Large intestine (tissue), 12 donors: ENCODE results near the gene SRA1. TPM values are rescaled to one million over a fixed set of nuclear protein-coding genes. Genes with fewer than 3 reads are reported as not detected.
"Not testable (repeated sequence)": the region's sequence is repeated elsewhere in the genome, so short reads cannot be mapped to it uniquely, and the experiment has no call there.

Experiments
- DNase-seq, 2 donors: peaks; one replicate each; pipeline versions ENCODE4 v3.0.0 to v3.0.0-alpha.2; 2013
- H3K27ac ChIP-seq: one replicate; pipeline ENCODE4 v1.5.1; 2013; ENCODE audit warnings: low read length
- H3K27me3 ChIP-seq: 2 replicates; pipeline ENCODE4 v1.6.1; 2013; ENCODE audit warnings: low read length; ENCODE audit not compliant: control insufficient read depth, insufficient read depth
- H3K36me3 ChIP-seq: 2 replicates; pipeline ENCODE4 v1.6.1; 2013; ENCODE audit warnings: low read length; ENCODE audit not compliant: control insufficient read depth, insufficient read depth
- H3K4me1 ChIP-seq: one replicate; pipeline ENCODE4 v1.6.1; 2013; ENCODE audit warnings: low read length; ENCODE audit not compliant: control insufficient read depth, insufficient read depth
- H3K4me3 ChIP-seq: one replicate; pipeline ENCODE4 v1.5.1; 2013; ENCODE audit warnings: low read length
- H3K9me3 ChIP-seq: one replicate; pipeline ENCODE4 v1.6.1; 2013; ENCODE audit warnings: mild to moderate bottlenecking, low read depth, low read length, moderate library complexity; ENCODE audit not compliant: control insufficient read depth
- WGBS: methylation state at CpG from one replicate; pipeline ENCODE4 v1.1.5; 2013; ENCODE audit warnings: low lambda C conversion rate; ENCODE audit not compliant: insufficient coverage; 5-methylcytosine and 5-hydroxymethylcytosine counted together
- long read RNA-seq, 11 donors: transcript quantifications; one replicate each; lab custom pipeline, GENCODE V29; 2026
- polyA plus RNA-seq: library from polyadenylated mRNA; unstranded; fragments of 120-200 nt; gene quantifications from one replicate; pipeline ENCODE4 v1.2.1, GENCODE V29; 2013

Gene SRA1
- polyA plus RNA-seq, result 21.7 TPM
- long read RNA-seq, donor 1, transcript SRA1-201 (5 exons, 2,107 nt), result major isoform, 5 of 9 reads
- long read RNA-seq, donor 1, partial matches to known transcripts, result 0 of 9 reads
- long read RNA-seq, donor 1, other reads (novel, unspliced or antisense), result 0 of 9 reads
- long read RNA-seq, donor 2, transcript SRA1-201 (5 exons, 2,107 nt), result major isoform, 24 of 25 reads
- long read RNA-seq, donor 2, partial matches to known transcripts, result 0 of 25 reads
- long read RNA-seq, donor 2, other reads (novel, unspliced or antisense), result 0 of 25 reads
- long read RNA-seq, donor 3, transcript SRA1-201 (5 exons, 2,107 nt), result major isoform, 16 of 102 reads
- long read RNA-seq, donor 3, transcript SRA1-205 (4 exons, 1,466 nt), result minor isoform, 5 of 102 reads
- long read RNA-seq, donor 3, partial matches to known transcripts, result 81 of 102 reads
- long read RNA-seq, donor 3, other reads (novel, unspliced or antisense), result 0 of 102 reads
- long read RNA-seq, donor 4, partial matches to known transcripts, result 12 of 13 reads
- long read RNA-seq, donor 4, other reads (novel, unspliced or antisense), result 0 of 13 reads
- long read RNA-seq, donor 5, transcript SRA1-201 (5 exons, 2,107 nt), result major isoform, 12 of 15 reads
- long read RNA-seq, donor 5, partial matches to known transcripts, result 0 of 15 reads
- long read RNA-seq, donor 5, other reads (novel, unspliced or antisense), result 0 of 15 reads
- long read RNA-seq, donor 6, transcript SRA1-201 (5 exons, 2,107 nt), result major isoform, 10 of 17 reads
- long read RNA-seq, donor 6, transcript SRA1-205 (4 exons, 1,466 nt), result minor isoform, 7 of 17 reads
- long read RNA-seq, donor 6, partial matches to known transcripts, result 0 of 17 reads
- long read RNA-seq, donor 6, other reads (novel, unspliced or antisense), result 0 of 17 reads
- long read RNA-seq, donor 7, partial matches to known transcripts, result 12 of 14 reads
- long read RNA-seq, donor 7, other reads (novel, unspliced or antisense), result 0 of 14 reads
- long read RNA-seq, donor 8, transcript SRA1-201 (5 exons, 2,107 nt), result major isoform, 24 of 28 reads
- long read RNA-seq, donor 8, partial matches to known transcripts, result 0 of 28 reads
- long read RNA-seq, donor 8, other reads (novel, unspliced or antisense), result 0 of 28 reads
- long read RNA-seq, donor 9, transcript SRA1-201 (5 exons, 2,107 nt), result major isoform, 10 of 12 reads
- long read RNA-seq, donor 9, partial matches to known transcripts, result 0 of 12 reads
- long read RNA-seq, donor 9, other reads (novel, unspliced or antisense), result 0 of 12 reads
- long read RNA-seq, donor 10, transcript SRA1-201 (5 exons, 2,107 nt), result major isoform, 22 of 44 reads
- long read RNA-seq, donor 10, partial matches to known transcripts, result 17 of 44 reads
- long read RNA-seq, donor 10, other reads (novel, unspliced or antisense), result 0 of 44 reads
- long read RNA-seq, donor 11, transcript SRA1-201 (5 exons, 2,107 nt), result major isoform, 13 of 20 reads
- long read RNA-seq, donor 11, partial matches to known transcripts, result 6 of 20 reads
- long read RNA-seq, donor 11, other reads (novel, unspliced or antisense), result 0 of 20 reads

- H3K4me1 ChIP-seq, result peaks cover 10% of the 10 kb centered on the region
- no peaks in the 10 kb centered on the region for H3K9me3 ChIP-seq
- H3K27ac ChIP-seq, result peak within 1 kb of the TSS; percentile 62
- no CpG with 5 or more reads among the region's 46 CpGs for WGBS
- H3K36me3 ChIP-seq, result peaks cover 10% of the 10 kb centered on the region
- no peaks in the 10 kb centered on the region for H3K27me3 ChIP-seq
- peak; percentile 89 to 93 for DNase-seq
- H3K4me3 ChIP-seq, result peak within 1 kb of the TSS; percentile 93
These were observed at the start of gene SRA1 for GRCh38 chr5:140557136-140557805. SRA1 (minus strand) TSS chr5:140557473; CDS start chr5:140557452, 21 bp downstream.

- no peak overlapping the region for H3K4me3 ChIP-seq
- H3K4me1 ChIP-seq, result no peaks in the 10 kb centered on the region
- peak in 1 of 2 donors; percentile 35 for DNase-seq
- no peak overlapping the region for H3K27ac ChIP-seq
- 83% methylated on average over 2 of the region's 2 CpGs for WGBS
- no peaks in the 10 kb centered on the region for H3K36me3 ChIP-seq
- H3K27me3 ChIP-seq, result no peaks in the 10 kb centered on the region
- no peaks in the 10 kb centered on the region for H3K9me3 ChIP-seq
These were observed 49.8 kb upstream of the SRA1 start for GRCh38 chr5:140607031-140607430.

- no peaks in the 10 kb centered on the region for H3K36me3 ChIP-seq
- no peak overlapping the region for H3K27ac ChIP-seq
- H3K4me1 ChIP-seq, result no peaks in the 10 kb centered on the region
- 100% methylated on average over 2 of the region's 3 CpGs for WGBS
- H3K4me3 ChIP-seq, result no peak overlapping the region
- DNase-seq, result no peak
- no peaks in the 10 kb centered on the region for H3K9me3 ChIP-seq
- H3K27me3 ChIP-seq, result no peaks in the 10 kb centered on the region
These were observed 48.6 kb upstream of the SRA1 start for GRCh38 chr5:140605879-140606278.

- Histone ChIP-seq H3K9me3 (no peaks in the 10 kb centered on the region), H3K4me1 (no peaks in the 10 kb centered on the region), H3K4me3 (no peak overlapping the region), H3K27me3 (no peaks in the 10 kb centered on the region), H3K36me3 (no peaks in the 10 kb centered on the region), H3K27ac (no peak overlapping the region)
- WGBS, result 100% methylated on average over 1 of the region's 2 CpGs
- DNase-seq, result no peak
These were observed 46.5 kb upstream of the SRA1 start for GRCh38 chr5:140603734-140604133.

- not testable (repeated sequence) for H3K27me3 ChIP-seq, DNase-seq, H3K36me3 ChIP-seq, H3K27ac ChIP-seq, H3K9me3 ChIP-seq, H3K4me3 ChIP-seq, H3K4me1 ChIP-seq
- no CpG with 5 or more reads among the region's 4 CpGs for WGBS
These were observed 46.1 kb upstream of the SRA1 start for GRCh38 chr5:140603446-140603698.

- WGBS, result no CpG with 5 or more reads among the region's 4 CpGs
- Histone ChIP-seq H3K4me1 (no peaks in the 10 kb centered on the region), H3K9me3 (no peaks in the 10 kb centered on the region), H3K27me3 (no peaks in the 10 kb centered on the region), H3K27ac (no peak overlapping the region), H3K36me3 (no peaks in the 10 kb centered on the region), H3K4me3 (no peak overlapping the region)
- no peak for DNase-seq
These were observed 44.9 kb upstream of the SRA1 start for GRCh38 chr5:140602147-140602546.

- Histone ChIP-seq H3K27me3 (no peaks in the 10 kb centered on the region), H3K4me3 (no peak overlapping the region), H3K27ac (no peak overlapping the region), H3K36me3 (no peaks in the 10 kb centered on the region), H3K9me3 (no peaks in the 10 kb centered on the region), H3K4me1 (no peaks in the 10 kb centered on the region)
- DNase-seq, result peak in 1 of 2 donors; percentile 35
These were observed 42.8 kb upstream of the SRA1 start for GRCh38 chr5:140600096-140600495.

GRCh38 chr5:140598836-140599235 lies 41.6 kb upstream of the SRA1 start:
- Histone ChIP-seq H3K36me3 (no peaks in the 10 kb centered on the region), H3K4me1 (no peaks in the 10 kb centered on the region), H3K9me3 (no peaks in the 10 kb centered on the region), H3K27me3 (no peaks in the 10 kb centered on the region), H3K27ac (no peak overlapping the region), H3K4me3 (no peak overlapping the region)
- WGBS, result no CpG with 5 or more reads among the region's 2 CpGs
- DNase-seq, result no peak

GRCh38 chr5:140596321-140596741 lies 39.1 kb upstream of the SRA1 start:
- H3K27ac ChIP-seq, result no peak overlapping the region
- no CpG with 5 or more reads among the region's 1 CpG for WGBS

More at GRCh38 chr5:140596321-140596741, 39.1 kb upstream of the SRA1 start:
- Histone ChIP-seq H3K9me3 (no peaks in the 10 kb centered on the region), H3K4me1 (no peaks in the 10 kb centered on the region), H3K27me3 (no peaks in the 10 kb centered on the region), H3K4me3 (no peak overlapping the region), H3K36me3 (no peaks in the 10 kb centered on the region)
- no peak for DNase-seq
